GM19193 (cell line): Measurements from ENCODE around the gene OR5K4.

Experiments
- POLR2A ChIP-seq: IDR thresholded peaks from 4 replicates; pipeline ENCODE4 v1.6.1; 2011; ENCODE audit not compliant: insufficient read depth, insufficient read length; ENCODE audit errors: extremely low read depth

The OR5K4 gene

DNA sequence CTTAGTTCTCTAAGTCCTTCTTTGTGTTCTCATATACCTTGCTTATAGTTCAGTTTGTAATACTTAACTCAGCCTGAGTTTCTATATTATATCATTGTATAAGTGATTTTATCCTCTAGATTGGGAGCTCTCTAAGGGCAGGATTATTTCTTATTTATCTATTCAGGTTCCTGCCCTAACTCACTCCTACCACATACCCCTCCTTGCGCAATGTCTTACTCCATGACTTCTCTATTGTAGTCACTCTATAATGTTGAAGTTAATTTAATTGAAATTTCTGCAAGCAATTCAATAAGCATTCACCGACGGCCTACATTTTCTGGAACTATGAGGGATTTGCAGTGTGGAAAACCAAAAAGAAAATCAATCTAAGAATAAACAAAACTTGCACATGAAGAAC lies 3.6 kb upstream of the OR5K4 start:
- no peak for TF ChIP-seq POLR2A

DNA sequence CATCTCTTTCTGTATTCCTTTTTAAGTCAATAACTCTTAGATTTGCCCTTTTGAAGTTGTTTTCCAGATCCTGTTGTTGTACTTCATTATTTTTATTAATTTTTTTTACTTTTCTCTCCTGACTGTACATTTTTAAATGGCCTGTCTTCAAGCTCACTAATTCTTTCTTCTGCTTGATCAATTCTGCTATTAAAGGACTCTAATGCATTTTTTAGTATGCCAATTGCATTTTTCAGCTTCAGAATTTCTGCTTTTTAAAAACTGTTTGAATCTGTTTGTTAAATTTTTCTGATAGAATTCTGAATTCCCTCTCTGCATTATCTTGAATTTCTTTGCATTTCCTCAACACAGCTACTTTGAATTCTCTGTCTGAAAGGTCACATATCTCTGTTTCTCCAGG lies 5.6 kb downstream of the OR5K4 start:
- no peak for TF ChIP-seq POLR2A

DNA sequence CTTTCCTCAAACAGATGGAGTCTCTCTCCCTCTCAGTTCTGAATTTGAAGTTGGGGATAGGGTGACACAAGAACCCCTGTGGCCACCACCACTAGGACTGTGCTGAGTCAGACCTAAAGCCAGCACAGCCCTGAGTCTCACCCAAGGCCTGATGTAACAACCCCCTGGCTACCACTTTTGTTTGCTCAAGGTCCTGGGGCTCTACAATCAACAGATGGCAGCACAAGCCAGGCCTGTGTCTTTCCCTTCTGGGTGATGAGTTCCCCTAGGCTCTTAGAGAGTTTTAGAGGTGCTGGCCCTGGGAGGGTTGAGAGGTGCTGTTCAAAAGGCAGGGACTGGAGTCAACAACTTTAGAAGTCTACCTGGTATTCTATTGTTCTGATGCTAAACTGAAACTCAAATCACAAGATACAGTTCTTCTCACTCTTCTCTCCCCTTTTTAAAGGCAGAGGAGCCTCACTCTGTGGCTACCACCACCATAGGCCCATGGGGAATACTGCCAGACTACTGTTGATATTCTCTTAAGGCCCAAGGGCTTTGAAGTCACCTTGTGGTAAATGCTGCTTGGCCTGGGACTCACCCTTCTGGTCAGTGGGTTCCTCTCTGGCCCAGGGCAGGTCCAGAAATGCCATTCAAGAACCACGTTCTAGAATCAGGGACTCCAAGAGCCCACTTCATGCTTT lies 6.5 kb downstream of the OR5K4 start:
- TF ChIP-seq POLR2A = no peak

DNA sequence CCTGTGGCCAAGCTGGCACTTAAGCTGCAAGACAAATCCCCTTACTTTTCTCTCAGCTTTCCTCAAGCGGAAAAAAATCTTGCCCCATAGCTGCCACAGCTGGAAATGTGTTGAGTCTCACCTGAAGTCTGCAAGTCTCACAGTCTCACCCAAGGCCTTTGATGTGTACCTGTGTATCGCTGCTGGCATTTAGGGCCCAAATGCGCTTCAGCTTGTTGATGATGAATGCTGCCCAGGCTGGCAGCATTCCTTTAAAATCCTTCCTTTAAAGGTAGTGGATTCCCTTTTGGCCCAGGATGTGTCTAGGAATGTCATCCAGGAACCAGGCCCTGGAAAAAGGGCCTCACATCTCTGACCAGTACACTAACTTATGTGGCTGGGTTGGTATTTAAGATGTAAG lies 7.0 kb downstream of the OR5K4 start:
- no peak for TF ChIP-seq POLR2A

DNA sequence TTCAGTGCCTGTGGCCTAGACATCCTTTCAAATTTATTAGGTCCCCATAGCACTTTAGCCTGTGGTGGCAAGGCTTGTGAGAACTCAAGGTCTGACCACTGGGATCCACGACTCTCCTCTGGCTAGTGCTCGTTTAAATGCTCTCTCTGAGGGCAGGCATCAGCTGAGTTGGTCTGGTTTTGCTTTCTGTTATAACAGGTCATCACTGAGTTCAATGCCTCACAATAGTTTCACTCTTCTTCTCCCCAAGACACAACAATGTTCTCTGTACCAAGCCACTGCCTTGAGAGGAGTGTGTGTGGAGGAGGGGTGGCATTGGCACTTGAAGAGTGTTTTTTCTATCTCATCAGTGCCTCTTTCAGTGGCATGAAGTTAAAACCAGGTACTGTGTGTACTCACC lies 7.6 kb downstream of the OR5K4 start:
- no peak for TF ChIP-seq POLR2A

DNA sequence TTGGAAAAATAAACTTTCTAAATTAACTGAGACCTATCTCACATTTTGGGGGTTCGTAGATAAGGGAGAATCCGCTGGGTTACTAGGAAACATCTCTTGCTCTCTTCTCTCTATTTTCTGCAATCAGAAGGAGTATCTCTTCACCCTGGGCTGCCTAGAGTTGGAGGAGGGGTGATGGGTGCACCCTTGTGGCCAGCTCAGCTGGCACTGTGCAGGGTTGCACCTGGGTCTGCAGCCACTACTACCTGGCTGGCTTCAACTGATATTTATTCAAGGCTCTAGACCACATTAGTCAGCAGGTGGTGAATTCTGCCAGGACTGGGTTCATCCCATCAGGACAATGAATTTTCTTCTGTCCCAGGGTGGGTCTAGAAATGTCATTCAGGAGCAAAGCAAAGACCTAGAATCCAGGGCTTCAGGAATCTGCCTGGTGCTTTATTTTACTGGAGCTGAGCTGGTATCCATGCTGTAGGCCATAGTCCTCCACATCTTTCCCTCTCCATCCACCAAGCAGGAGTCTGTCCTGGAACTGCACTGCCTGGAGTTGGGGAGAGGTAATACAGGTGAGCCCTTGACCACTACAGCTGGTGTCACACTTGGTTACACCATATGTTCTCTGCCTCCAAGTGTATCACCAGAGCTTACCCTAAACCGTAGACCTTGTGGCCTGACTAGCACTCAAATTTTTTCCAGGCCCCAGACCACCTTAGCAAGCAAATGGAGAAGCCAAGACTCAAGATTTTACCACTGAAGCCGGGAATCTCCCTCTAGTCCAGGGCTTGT lies 14.0 kb downstream of the OR5K4 start:
- no peak for TF ChIP-seq POLR2A

DNA sequence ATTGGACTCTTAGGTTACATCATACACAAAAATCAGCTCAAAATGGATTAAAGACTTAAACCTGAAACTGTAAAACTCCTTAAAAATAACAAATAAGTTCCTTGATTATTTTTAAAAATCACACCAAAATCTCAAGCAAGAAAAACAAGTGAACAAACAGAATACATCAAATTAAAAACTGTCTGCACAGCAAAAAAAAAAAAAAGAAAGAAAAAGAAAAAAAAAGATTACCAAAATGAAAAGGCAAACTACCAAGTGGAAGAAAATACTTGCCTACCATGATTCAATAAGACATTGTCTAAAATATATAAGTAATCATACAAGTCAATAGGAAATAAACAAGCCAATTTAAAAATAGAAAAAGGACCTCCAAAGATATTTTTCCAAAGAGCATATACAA lies 17.5 kb downstream of the OR5K4 start:
- no peak for TF ChIP-seq POLR2A

DNA sequence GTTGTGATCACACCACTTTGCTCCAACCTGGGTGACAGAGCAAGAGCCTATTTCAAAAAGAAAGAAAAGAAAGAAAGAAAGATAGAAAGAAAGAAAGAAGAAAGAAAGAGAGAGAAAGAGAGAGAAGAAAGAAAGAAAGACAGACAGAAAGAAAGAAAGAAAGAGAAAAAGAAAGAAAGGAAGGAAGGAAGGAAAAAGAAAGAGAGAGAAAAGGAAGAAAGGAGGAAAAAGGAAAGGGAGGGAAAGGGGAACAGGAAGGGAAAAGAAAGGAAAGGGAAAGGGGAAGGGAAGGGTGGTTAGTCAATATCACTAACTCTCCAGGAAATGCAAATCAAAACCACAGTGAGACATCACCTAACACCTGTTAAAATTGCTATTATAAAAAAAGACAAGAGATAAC lies 18.2 kb downstream of the OR5K4 start:
- no peak for TF ChIP-seq POLR2A

DNA sequence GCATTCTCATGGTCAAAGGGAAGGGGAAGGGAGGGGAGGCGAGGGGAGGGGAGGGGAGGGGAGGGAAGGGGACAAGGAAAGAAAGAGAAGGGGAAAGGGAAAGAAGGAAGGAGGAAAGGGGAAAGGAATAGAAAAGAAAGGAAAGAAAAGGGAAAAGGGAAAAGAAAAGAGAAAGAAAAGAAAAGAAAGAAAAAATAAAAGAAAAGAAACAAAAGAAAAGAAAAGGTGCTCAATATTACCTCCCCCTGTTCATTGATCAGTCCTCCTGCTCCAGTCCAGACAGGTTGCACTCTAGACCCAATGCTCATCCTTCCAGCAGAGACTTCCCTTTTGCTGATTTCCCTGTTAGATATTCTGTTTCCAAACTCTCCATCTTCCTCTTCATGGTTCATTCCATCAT lies 18.8 kb downstream of the OR5K4 start:
- TF ChIP-seq POLR2A = no peak

DNA sequence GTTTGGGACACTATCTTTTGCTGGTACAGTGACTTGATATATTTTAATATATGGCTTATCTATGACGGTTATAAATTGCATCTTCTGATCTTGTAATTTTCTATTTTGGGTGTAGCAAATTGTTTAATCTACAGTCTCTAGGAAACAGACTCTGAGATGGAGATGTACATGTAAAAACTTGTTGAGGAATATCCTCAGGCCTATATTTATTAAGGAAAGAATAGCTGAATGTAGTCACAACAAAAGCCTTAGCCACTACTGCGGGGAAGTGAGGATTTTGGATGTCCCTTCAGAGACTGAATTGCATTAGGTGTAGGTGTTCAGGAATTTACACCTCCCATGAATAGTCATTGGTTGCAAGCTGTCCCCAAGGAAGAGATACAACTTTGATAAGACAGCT lies 23.0 kb downstream of the OR5K4 start:
- TF ChIP-seq POLR2A = no peak

DNA sequence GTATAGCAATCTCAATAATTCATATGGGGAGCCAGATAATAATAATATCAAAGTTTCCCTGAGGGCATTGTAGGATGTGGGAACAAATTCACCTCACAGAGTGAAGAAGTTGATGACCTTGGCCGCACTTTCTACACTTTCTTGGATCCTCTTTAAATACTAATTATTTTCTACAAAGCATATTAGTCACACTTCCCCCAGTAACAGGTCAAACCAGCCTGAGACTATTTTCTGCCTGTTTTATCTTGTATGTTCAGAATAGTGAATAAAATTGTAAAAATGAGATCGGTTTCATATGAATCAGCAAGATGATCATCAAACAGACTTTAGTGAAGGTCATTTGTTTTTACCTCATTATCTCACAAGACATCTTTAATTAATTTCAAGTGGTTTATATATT lies 34.5 kb downstream of the OR5K4 start:
- no peak for TF ChIP-seq POLR2A

DNA sequence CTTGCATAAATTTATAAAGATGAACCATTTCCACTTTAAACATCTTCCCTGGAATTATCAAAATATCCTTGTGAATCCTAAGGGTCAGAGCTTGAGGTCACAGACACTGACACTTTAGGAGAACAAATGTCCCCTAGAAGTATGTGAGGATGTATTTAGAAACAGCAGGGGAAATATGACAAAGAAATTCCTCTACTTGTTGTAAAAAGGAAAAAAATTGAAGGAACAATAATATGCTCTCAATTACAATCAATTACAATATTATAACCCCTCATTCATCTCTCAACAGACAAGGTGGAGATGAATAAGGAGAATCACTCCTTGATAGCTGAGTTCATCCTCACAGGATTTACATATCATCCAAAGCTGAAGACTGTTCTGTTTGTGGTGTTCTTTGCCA lies 36.7 kb downstream of the OR5K4 start, which contains the start of gene OR5K3:
Gene OR5K3, plus strand, starts transcription at position 301 of the 400 bp plus-strand sequence. Its CDS starts 0 bp downstream, at position 301.
- no peak for TF ChIP-seq POLR2A

DNA sequence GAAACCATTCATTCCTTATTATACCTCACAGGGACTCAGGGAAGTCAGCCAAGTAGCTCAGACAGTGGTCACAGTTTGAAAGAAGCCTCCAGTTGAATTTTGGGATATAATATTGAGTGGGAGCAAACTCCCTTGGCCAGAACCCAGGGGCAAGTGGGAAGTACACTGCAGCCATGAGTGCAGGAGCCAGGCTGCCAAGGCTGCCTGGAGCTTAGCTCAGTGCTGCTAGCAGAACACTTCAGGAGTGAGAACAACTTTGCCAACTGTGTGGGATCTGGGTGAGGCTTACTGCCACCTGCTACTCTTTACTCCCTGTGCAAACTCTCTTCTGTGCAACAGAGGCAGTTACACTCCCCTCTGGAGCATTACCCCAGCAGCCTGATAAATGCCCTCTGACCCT lies 41.4 kb downstream of the OR5K4 start:
- TF ChIP-seq POLR2A = no peak

DNA sequence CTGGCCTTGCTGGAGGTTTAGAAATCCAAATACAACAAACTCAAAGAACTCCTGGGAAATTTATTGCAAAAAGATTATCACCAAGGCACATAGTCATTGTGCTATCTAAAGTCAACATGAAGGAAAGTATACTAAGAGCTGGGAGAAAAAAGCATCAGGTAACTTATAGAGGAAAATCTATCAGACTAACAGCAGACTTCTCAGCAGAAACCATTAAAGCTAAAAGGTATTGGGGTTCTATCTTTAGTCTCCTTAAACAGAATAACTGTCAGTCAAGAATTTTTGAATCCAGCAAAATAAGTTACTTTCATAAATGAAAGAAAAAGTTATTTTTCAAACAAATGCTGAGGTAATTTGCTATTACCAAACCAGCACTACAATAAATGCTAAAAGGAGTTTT lies 44.9 kb downstream of the OR5K4 start:
- TF ChIP-seq POLR2A = no peak

DNA sequence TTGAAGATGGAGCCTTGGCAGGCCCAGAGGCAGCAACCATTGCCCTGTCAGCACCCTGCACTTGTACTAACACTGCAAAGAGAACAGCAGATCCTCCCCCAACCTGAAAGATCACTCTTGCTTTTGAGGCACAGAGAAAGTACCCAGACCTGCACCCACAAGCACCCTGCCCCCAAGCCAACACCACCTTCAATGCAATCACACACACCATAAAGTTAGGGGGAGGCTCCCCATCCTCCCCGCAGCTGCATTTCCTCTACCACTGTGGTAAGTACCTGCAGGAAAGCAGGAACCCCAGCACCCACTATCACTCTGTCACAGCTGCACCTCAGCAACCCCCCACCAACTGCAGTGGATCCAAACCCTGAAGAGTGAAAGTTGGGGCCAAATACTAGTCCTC lies 48.9 kb downstream of the OR5K4 start:
- TF ChIP-seq POLR2A = no peak

DNA sequence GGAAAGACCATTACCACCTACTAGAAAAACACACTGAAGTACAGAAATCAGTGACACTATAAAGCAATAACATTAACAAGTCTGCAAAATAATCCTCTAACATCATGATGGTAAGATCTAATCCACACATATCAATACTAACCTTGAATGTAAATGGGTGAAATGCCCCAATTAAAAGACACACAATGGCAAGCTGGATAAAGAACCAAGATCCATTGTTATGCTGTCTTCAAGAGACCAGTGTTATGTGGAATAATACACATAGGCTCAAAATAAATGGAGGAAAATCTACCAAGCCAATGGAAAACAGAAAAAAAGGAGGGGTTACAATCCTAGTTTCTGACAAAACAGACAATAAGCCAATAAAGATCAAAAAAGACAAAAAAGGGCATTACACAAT lies 50.4 kb downstream of the OR5K4 start:
- no peak for TF ChIP-seq POLR2A
